Testis (tissue), 3 donors: ENCODE measurements around the gene HMCN2. TPM values are rescaled to one million over a fixed set of nuclear protein-coding genes. Genes with fewer than 3 reads are reported as not detected.
A peak's percentile ranks its signal among the peaks of the same experiment; 100 is the strongest.

Experiments used
- DNase-seq: peaks from one replicate; pipeline ENCODE4 v3.0.0-alpha.2; 2019
- H3K27ac ChIP-seq, 2 donors: fragments of 200-600 bp; sonication (generic); one replicate each; pipeline ENCODE4 v1.5.1; 2019
- H3K27me3 ChIP-seq: fragments of 200-600 bp; sonication (generic); one replicate; pipeline ENCODE4 v1.5.1; 2019
- H3K36me3 ChIP-seq: fragments of 200-600 bp; sonication (generic); one replicate; pipeline ENCODE4 v1.5.1; 2017; ENCODE audit warnings: low read depth; ENCODE audit errors: missing control alignments
- H3K4me1 ChIP-seq: fragments of 200-600 bp; sonication (generic); one replicate; pipeline ENCODE4 v1.5.1; 2019
- H3K4me3 ChIP-seq, 2 donors: fragments of 200-600 bp; sonication (generic); one replicate each; pipeline ENCODE4 v1.5.1; 2017 to 2019
- H3K9me3 ChIP-seq: fragments of 200-600 bp; sonication (generic); one replicate; pipeline ENCODE4 v1.5.1; 2017
- POLR2A ChIP-seq: fragments of 450-650 bp; IDR thresholded peaks from one replicate; pipeline ENCODE4 v1.6.1; 2017; ENCODE audit warnings: antibody characterized with exemption, mild to moderate bottlenecking, moderate library complexity
- WGBS, 2 donors: methylation state at CpG; one replicate each; pipeline ENCODE4 v1.1.5; 2018; 5-methylcytosine and 5-hydroxymethylcytosine counted together
- intact Hi-C: fragments of 100-400 bp; cut with DNase I; formaldehyde crosslinking; loops from one replicate; pipeline ENCODE4 v1.15.1; 2023; ENCODE audit warnings: low total_unique reads
- polyA plus RNA-seq: library from polyadenylated mRNA; stranded (reverse); fragments of 350-450 nt; fragmentation: Illumina TruSeq; extraction: RNeasy Lipid Tissue Mini Kit (QIAGEN cat#74804); gene quantifications from one replicate; pipeline ENCODE4 v1.2.3, GENCODE V29; 2014; ENCODE audit warnings: low read depth, low replicate concordance; ENCODE audit not compliant: insufficient read depth
- total RNA-seq, 2 donors: library from RNA; depleted of rRNA; stranded (reverse); fragments of >200 nt; gene quantifications; one replicate each; pipeline ENCODE4 v1.2.3, GENCODE V29; 2016
- TF ChIP-seq, protein P1 (sequence below), 3 experiments: fragments of 450-650 bp in 2 of 3; fragments of 200-600 bp in 1 of 3; sonication (generic) in 1 of 3; IDR thresholded peaks; one replicate each; pipeline ENCODE4 v1.5.1; 2016 to 2019; ENCODE audit warnings: antibody characterized with exemption in 3 of 3, mild to moderate bottlenecking in 2 of 3, moderate library complexity in 1 of 3

Gene HMCN2
- total and polyA plus RNA-seq, 3 donors from 2014 or later: 10.2 to 17.7 (median 15.5) TPM

DNA sequence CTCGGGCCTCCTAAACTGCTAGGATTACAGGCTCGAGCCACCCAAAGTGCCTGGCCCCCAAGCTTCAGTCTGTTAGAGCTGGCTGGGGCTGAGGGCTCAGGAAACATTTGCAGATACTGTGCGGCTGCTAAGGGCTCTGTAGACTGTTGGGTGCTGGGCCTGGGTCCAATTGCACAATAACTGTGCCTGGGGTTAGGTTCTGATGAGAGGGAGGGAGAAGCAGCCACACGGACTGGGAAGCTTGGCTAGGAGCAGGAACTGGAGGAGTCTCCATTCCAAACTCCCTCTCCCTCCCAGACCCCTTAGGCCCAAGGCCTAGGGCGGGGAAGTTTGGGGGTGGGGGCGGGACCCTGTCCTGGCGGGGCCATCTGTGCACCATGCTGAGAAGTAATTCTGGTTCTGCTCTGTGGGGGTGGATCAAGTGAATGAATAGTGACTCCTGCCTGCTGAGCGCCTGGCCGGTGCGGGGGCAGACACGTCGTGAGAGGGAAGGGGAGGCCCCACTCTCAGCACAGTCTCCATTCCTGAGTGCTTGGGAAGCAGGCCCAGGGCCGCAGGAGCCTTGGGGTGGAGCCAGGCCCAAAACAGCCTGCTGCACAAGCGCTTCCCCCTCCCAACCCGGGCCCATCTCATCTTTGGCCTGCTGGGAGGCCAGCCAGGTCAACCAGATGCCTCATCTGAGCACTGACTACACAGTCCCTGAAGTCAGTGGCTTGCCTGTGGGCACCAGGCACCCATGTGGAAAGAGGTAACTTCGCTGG is 180.7 kb downstream of the HMCN2 start:
- WGBS, 2 donors: 18 to 20% methylated on average over 7 to 16 of the region's 16 CpGs
- intact Hi-C loops: no loop called here
- Histone ChIP-seq H3K27me3 (no peaks in the 10 kb centered on the region), H3K36me3 (no peaks in the 10 kb centered on the region), H3K9me3 (no peaks in the 10 kb centered on the region), H3K4me3 (peak overlapping the region; percentile 59 to 71), H3K27ac (peak overlapping the region; percentile 71 to 73), H3K4me1 (peaks cover 39% of the 10 kb centered on the region)
- peak; percentile 90 for DNase-seq
- no peak for TF ChIP-seq POLR2A
- TF ChIP-seq, protein P1, sequence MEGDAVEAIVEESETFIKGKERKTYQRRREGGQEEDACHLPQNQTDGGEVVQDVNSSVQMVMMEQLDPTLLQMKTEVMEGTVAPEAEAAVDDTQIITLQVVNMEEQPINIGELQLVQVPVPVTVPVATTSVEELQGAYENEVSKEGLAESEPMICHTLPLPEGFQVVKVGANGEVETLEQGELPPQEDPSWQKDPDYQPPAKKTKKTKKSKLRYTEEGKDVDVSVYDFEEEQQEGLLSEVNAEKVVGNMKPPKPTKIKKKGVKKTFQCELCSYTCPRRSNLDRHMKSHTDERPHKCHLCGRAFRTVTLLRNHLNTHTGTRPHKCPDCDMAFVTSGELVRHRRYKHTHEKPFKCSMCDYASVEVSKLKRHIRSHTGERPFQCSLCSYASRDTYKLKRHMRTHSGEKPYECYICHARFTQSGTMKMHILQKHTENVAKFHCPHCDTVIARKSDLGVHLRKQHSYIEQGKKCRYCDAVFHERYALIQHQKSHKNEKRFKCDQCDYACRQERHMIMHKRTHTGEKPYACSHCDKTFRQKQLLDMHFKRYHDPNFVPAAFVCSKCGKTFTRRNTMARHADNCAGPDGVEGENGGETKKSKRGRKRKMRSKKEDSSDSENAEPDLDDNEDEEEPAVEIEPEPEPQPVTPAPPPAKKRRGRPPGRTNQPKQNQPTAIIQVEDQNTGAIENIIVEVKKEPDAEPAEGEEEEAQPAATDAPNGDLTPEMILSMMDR (IDR thresholded peaks at IDR 0.05): no peak

DNA sequence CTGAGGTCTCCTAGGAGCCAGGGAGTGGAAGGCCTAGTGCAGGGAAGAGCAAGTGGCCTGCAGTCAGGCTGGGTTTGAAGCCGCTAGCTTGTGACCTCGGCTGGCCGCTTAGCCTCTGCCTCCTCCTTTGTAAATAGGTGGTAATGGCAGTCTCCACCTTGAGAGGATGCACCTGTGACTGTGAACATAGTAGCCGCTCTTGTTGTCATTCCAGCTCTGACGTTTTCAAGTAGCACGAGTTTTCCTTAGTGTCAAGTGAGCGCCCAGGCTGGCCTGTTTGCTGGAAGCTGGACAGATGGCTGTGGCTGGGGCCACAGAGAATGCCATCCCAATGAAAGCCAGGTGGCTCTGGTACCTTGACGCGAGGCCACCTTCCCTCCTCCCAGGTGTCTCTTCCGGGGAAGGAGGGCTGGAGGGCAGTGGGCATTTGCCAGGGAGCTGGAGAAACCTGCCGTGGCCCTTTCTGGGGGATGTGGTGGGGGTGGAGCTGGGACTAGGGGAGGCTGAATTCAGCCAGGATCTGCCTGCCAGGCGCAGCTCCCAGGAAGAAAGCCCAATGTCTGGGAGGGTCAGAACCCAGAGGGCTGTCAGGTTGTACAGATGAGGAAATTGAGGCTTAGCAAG is 181.7 kb downstream of the HMCN2 start:
- WGBS, 2 donors: 66 to 95% methylated on average over 10 to 12 of the region's 12 CpGs
- TF ChIP-seq POLR2A: no peak
- TF ChIP-seq, protein P1 (IDR thresholded peaks at IDR 0.05): no peak
- Histone ChIP-seq H3K36me3 (no peaks in the 10 kb centered on the region), H3K27me3 (no peaks in the 10 kb centered on the region), H3K4me3 (no peak overlapping the region), H3K27ac (no peak overlapping the region), H3K9me3 (no peaks in the 10 kb centered on the region), H3K4me1 (peaks cover 49% of the 10 kb centered on the region)
- intact Hi-C loops: no loop called here
- DNase-seq: no peak

DNA sequence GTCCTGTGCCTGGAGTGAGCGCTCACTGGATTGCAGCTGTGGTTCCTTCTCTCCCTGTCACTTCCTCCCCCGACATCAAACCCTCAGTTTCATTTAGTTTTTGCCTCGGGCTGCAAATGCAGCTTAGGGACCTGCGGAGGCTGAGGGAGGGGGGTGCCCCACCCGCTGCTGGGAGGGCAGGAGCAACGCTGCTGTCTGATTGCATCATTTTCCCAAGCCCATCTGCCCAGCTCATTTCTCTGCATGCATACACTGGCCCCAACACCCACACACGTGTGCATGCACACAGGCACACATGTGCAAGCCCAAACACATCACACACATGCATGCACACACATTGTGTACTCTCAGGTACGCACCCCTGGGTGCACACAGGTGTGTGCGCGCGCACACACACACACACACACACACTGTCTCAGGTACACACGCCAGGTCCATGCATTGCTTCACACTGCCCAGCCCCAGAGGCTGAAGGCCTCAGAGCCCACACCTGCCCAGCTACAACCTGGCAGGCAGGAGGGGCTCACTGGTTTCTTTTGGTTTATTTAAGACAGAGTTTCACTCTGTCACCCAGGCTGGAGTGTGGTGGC is 182.6 kb downstream of the HMCN2 start:
- Histone ChIP-seq H3K9me3 (no peaks in the 10 kb centered on the region), H3K36me3 (no peaks in the 10 kb centered on the region), H3K4me3 (no peak overlapping the region), H3K27me3 (no peaks in the 10 kb centered on the region), H3K27ac (no peak overlapping the region), H3K4me1 (peaks cover 53% of the 10 kb centered on the region)
- no peak for TF ChIP-seq POLR2A
- intact Hi-C loops: no loop called here
- 67 to 77% methylated on average over 12 of the region's 12 CpGs for WGBS, 2 donors
- DNase-seq: no peak

DNA sequence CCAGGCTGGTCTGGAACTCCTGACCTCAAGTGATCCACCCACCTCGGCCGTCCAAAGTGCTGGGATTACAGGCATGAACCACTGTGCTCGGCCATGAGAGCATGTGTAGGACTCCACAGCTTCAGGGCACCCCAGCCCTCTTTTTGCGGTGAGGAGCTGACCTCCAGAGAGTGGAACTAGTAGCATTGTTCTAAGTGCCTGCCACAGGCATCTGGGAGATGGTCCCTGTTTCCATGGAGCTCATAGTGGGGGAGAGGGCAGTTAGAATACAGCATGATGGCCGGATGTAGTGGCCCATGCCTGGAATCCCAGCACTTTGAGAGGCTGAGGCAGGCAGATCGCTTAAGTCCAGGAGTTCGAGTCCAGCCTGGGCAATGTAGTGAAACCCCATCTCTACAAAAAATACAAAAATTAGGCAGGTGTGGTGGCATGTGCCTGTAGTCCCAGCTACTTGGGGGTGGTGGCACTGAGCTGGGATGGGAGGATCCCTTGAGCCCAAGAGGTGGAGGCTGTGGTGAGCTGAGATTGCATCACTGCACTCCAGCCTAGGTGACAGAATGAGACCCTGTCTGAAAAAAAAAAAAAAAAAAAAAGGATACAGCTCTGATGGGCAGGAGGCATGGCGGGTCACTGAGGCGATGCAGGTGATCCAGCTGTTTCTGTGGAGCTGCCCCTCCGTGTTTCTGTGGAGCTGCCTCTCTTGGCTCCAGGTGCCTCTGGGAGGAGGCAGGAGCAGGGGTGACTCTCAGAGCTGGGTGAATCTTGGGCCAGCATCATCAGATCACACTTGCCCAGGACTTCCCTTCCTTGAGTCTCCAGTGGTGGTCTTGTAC is 183.4 kb downstream of the HMCN2 start:
- 91 to 92% methylated on average over 10 of the region's 10 CpGs for WGBS, 2 donors

More for the DNA sequence above, 183.4 kb downstream of the HMCN2 start:
- no peak overlapping the region for H3K4me3 ChIP-seq
- no peaks in the 10 kb centered on the region for H3K36me3 ChIP-seq
- peaks cover 61% of the 10 kb centered on the region for H3K4me1 ChIP-seq
- H3K27me3 ChIP-seq: no peaks in the 10 kb centered on the region
- TF ChIP-seq, protein P1 (IDR thresholded peaks at IDR 0.05): no peak
- TF ChIP-seq POLR2A: no peak
- DNase-seq: no peak
- H3K9me3 ChIP-seq: no peaks in the 10 kb centered on the region
- intact Hi-C loops: no loop called here
- no peak overlapping the region for H3K27ac ChIP-seq
